Activated naive CD8-positive, alpha-beta T cell treated with anti-CD3 and anti-CD28 coated beads, Interleukin-2, amount 50 U/mL, for 16 hours (primary cell): Measurements from ENCODE around the gene NLGN4X.

Source experiments
- DNase-seq: peaks from one replicate; pipeline ENCODE4 v3.0.0-alpha.2; 2020; ENCODE audit warnings: low read depth, low spot score

NLGN4X gene

DNA sequence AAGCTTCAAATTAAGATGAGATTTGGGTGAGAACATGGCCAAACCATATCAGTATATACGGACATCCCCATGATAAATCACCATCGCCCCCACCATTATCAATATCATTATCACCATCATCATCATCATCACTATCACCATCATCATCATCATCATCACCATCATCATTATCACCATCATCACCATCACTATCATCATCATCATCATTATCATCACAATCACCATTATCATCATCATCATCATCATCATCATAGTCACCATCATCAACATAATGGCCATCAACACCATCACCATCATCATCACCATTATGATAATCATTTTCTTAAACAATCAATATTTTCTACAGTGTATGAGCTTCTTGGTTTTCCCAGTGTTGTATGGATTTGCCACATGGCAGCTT, 360.9 kb downstream of the NLGN4X start:
- DNase-seq = no peak

DNA sequence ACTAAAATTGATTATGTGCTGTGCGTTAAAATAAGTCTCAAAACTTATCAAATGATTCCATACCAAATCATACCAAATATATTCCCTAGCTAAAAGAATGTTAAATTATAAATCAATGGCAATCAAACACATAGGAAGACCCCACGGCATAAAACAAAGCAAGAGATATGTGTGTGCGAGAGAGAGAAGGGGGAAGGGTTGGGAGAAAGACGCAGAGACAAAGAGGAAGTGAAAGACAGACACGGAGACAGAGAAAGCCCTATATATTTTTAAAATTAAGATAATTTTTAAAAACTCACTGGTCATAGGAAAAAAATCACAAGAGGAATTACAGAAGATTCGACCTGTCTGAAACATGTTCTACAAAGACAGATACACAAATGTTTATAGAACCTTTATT, 371.4 kb downstream of the NLGN4X start:
- DNase-seq = no peak

DNA sequence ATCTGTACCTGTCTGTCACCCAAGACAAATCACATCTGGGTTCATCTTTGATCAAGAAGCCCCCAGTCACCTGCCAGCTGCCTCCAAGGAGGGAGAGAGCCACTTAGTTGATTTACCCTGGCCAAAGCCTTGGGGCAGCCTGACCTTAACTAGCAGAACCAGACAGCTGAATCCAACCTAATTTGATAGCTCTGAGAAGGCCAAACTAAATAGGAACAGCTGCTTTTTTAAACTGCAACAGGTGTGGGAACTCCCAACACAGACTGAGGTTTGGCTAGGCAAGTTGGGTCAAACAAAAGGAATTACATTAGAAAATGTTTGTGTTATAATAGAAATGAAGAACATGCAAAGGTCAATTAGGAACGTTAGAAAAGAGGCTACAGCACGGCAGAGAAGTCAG, 375.7 kb downstream of the NLGN4X start:
- DNase-seq = no peak

DNA sequence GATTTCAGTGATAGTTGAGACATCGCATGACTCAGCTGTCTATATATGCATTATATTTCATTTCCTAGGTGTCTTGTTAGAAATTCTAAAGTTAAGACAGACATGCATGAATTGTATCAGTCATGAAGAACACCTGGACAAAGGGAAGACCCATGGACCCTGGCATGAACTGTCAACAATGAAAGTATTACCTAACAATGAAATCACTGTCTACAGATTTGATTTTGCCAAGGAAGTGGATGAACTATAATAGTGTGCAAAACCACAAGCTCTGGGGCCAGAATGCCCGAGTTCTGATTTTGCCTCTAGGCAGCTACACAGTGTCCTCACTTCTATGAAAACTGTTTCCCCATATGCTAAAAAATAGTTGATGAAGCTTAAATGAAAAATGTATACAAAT, 386.1 kb downstream of the NLGN4X start:
- no peak for DNase-seq
